ENCODE measurements around the gene GPR15LG. TPM values are rescaled to one million over a fixed set of nuclear protein-coding genes. Genes with fewer than 3 reads are reported as not detected.

The GPR15LG gene
- total RNA-seq, 1 donor from 2014 or later = not detected

GRCh38 chr10:84233940-84234339, 60.3 kb downstream of the GPR15LG start:
- H3K9me3 Mint-ChIP-seq = no peaks in the 10 kb centered on the region
- DNase-seq (ENCODE audit: low spot score in 2 of 2, unreplicated experiment in 2 of 2) = no peak
- peaks cover 66% of the 10 kb centered on the region for H3K27me3 Mint-ChIP-seq (ENCODE audit: low read depth)
- H3K27ac Mint-ChIP-seq = no peak overlapping the region
- H3K4me3 Mint-ChIP-seq = no peak overlapping the region
- H3K4me1 Mint-ChIP-seq = no peaks in the 10 kb centered on the region
- no peaks in the 10 kb centered on the region for H3K36me3 Mint-ChIP-seq
- TF ChIP-seq CTCF (IDR thresholded peaks at IDR 0.05; ENCODE audit: unreplicated experiment) = no peak

GRCh38 chr10:84234479-84234878, 60.9 kb downstream of the GPR15LG start:
- Mint-ChIP-seq H3K9me3 (no peaks in the 10 kb centered on the region), H3K36me3 (no peaks in the 10 kb centered on the region), H3K4me1 (no peaks in the 10 kb centered on the region), H3K4me3 (no peak overlapping the region), H3K27ac (no peak overlapping the region), H3K27me3 (ENCODE audit: low read depth) (peaks cover 66% of the 10 kb centered on the region)
- DNase-seq (ENCODE audit: low spot score in 2 of 2, unreplicated experiment in 2 of 2) = no peak
- TF ChIP-seq CTCF (IDR thresholded peaks at IDR 0.05; ENCODE audit: unreplicated experiment) = no peak

Other genes with a start within 250 kb of the GPR15LG start
- 59.0 to 61.9 TPM (median 60.7 TPM) in 3 replicates for gene GHITM, start 34.3 kb upstream of the GPR15LG start, total RNA-seq
- gene CDHR1, start 20.7 kb downstream of the GPR15LG start, total RNA-seq = 0.16 to 0.25 TPM (median 0.24 TPM) in 3 replicates
- gene LRIT2, start 51.7 kb downstream of the GPR15LG start, total RNA-seq = not detected in 3 replicates
- gene LRIT1, start 67.7 kb downstream of the GPR15LG start, total RNA-seq = not detected in 3 replicates
- not detected in 3 replicates for gene RGR, start 71.3 kb downstream of the GPR15LG start, total RNA-seq
- 37.1 to 44.2 TPM (median 38.7 TPM) in 3 replicates for gene CCSER2, start 154.8 kb downstream of the GPR15LG start, total RNA-seq

All from mesothelial cell of epicardium (in vitro differentiated cells).